Measurements from ENCODE around the gene MMP21.
A peak's percentile ranks its signal among the peaks of the same experiment; 100 is the strongest.

Gene MMP21

DNA sequence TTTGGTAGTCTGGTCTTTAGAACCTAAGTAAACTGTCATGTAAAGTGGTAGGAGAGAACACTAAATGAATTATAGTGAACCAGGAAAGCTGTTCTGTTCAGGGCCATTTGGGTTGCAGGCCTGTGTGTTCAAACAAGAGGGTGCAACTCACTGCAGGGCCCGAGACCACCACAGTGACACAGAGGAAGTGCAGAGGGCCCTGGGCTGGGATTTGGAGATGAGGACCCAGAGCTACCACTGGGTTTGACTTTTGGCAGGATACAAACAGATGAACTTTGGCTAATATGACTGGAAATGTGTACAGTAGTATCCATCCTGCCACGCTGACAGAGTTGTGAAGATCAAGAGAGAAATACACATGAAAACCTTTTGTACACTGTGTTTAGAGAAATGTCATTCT is 9.8 kb downstream of the MMP21 start:
- DNase-seq (ENCODE audit: low spot score) (no peak), FAIRE-seq (no peak)

GRCh38 chr10:125762692-125763648 is 12.7 kb downstream of the MMP21 start:
- FAIRE-seq = no peak
- no peak for DNase-seq (ENCODE audit: low spot score)

GRCh38 chr10:125761961-125762360 is 13.7 kb downstream of the MMP21 start:
- FAIRE-seq = no peak
- no peak for DNase-seq (ENCODE audit: low spot score)

DNA sequence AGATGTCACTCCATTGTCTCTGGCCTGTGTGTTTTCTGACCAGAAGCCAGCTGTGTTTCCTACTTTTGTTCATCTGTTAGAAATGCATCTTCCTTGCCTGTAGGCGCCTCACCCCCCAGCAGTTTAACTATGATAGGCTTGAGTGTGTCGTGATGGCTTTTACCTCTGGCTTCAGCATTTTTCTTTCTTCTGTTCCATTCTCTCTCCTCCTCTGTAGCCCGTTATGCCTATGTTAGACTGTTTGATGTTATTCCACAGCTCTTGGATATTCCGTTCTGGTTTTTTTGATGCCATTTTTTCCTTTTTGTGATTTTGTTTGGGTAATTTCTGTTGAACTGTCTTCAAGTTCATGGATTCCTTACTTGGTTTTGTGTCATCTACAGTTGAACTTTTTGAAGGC is 17.9 kb downstream of the MMP21 start:
- DNase-seq (ENCODE audit: low spot score) (no peak), FAIRE-seq (no peak)

DNA sequence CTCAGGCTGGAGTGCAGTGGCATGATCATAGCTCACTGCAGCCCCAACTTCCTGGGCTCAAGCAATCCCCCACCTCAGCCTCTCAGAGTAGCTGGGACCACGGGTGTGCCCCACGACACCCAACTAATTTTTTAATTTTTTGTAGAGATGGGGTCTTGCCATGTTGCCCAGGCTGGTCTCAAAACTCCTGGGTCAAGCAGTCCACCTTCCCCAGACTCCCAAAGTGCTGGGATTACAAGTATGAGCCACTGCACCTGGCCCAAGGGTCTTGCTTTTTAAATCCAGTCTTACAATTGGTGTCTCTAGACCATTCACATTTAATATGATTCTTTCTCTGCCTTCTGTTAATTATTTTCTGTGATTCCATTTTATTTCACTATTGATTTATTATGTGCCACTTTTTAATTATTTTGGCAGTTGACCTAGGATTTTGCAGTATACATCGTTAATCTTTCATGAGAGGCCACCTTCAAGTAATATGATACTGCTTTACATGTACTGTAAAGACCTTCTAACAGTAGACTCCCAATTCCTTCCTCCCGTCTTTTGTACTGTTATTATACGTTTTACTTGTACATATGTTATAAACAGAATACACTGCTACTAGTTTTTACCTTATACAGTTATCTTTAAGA is 18.7 kb downstream of the MMP21 start:
- FAIRE-seq = no peak

GRCh38 chr10:125756196-125756595 is 19.4 kb downstream of the MMP21 start:
- no peak for FAIRE-seq

More for the DNA sequence above, 18.7 kb downstream of the MMP21 start:
- DNase-seq (ENCODE audit: low spot score) = no peak

GRCh38 chr10:125747417-125747816 is 28.2 kb downstream of the MMP21 start:
- FAIRE-seq (no peak), DNase-seq (ENCODE audit: low spot score) (no peak)

More at GRCh38 chr10:125756196-125756595, 19.4 kb downstream of the MMP21 start:
- DNase-seq (ENCODE audit: low spot score) = no peak

- DNase-seq (ENCODE audit: low spot score) (no peak), FAIRE-seq (no peak)
Observed at GRCh38 chr10:125744909-125745308, 30.7 kb downstream of the MMP21 start.

- peak; percentile 12 for FAIRE-seq
- no peak for DNase-seq (ENCODE audit: low spot score)
Observed at GRCh38 chr10:125742465-125742864, 33.2 kb downstream of the MMP21 start.

GRCh38 chr10:125739994-125740679 is 35.5 kb downstream of the MMP21 start:
- no peak for FAIRE-seq

GRCh38 chr10:125738206-125738605 is 37.4 kb downstream of the MMP21 start:
- DNase-seq (ENCODE audit: low spot score) (no peak), FAIRE-seq (no peak)

More at GRCh38 chr10:125739994-125740679, 35.5 kb downstream of the MMP21 start:
- no peak for DNase-seq (ENCODE audit: low spot score)

DNA sequence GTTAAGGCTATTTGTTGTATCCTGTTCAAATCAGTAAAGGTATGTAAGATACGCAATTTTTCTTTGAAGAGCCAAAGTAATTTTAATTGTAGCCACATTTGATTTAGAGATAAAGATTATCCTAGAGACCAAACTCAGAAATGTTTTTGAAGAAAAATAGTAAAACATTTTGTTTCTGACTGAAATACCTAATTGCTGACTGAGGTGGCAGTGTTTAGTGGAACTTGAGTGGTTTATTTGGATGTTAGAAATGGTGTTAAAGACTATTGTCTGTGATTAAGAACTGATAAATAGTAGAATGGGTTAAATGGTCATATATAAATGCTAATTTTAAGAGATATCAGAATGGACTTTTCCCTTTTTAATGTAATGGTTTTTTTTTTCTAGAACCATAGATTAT is 40.8 kb downstream of the MMP21 start:
- no peak for DNase-seq (ENCODE audit: low spot score)
- FAIRE-seq = peak; percentile 17

DNA sequence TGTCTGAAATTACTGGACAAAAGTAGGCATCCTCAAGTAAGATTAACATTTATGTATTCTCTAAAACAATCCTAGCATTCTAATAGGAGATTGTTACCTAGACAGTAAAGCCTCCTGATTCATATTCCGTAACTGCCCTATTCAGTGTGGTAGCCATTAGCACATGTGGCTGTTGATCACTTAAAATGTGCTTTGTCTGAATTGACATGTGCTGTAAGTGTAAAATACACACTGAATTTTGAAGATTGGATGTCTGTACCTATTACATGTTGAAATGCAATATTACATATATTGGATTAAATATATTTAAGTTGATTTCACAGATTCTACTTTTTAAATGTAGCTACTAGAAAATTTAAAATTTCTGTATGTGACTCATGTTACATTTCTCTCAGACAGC is 41.5 kb downstream of the MMP21 start:
- FAIRE-seq = no peak
- no peak for DNase-seq (ENCODE audit: low spot score)

DNA sequence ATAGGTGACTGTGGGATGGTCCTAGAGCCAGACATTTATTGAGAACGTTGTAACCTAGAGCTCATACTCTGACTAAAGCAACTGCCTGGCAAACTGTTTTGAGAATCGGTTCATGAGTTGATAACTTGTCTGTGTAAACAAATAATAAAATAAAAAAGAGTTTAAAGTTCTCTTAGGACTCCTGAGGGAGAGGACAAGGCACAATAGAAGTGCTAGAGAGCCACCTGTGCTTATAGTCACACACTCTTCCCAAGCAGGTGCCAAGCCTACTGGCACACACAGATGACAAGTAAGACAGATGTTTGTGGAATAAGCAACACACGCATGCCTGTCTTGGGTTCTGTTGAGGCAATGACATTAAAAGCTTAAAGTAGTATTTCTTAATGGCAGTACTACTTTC is 48.2 kb downstream of the MMP21 start:
- DNase-seq (ENCODE audit: low spot score) (no peak), FAIRE-seq (no peak)

GRCh38 chr10:125726914-125727313 is 48.7 kb downstream of the MMP21 start:
- FAIRE-seq (no peak), DNase-seq (ENCODE audit: low spot score) (no peak)

GRCh38 chr10:125722811-125723210 is 52.8 kb downstream of the MMP21 start:
- DNase-seq (ENCODE audit: low spot score) = no peak
- no peak for FAIRE-seq

DNA sequence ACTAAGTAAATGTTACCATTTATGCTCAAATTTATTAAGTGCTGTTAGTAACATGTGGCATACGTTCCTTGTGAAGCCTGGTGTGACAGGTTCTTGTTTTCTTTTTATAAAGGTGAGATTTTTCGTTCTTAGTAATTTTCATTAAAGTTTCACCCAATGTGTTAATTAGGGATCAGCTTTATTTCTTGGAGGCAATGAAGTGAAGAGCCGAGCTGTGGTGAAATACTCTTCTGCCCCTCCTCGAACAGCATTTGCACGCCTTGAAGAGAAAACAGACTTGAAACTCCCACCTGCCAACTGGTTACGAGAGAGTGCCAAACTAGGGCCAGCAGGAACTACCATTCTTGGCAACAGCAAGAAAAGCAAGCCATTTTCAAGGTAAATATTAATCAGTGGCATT is 54.6 kb downstream of the MMP21 start:
- FAIRE-seq (no peak), DNase-seq (ENCODE audit: low spot score) (no peak)

DNA sequence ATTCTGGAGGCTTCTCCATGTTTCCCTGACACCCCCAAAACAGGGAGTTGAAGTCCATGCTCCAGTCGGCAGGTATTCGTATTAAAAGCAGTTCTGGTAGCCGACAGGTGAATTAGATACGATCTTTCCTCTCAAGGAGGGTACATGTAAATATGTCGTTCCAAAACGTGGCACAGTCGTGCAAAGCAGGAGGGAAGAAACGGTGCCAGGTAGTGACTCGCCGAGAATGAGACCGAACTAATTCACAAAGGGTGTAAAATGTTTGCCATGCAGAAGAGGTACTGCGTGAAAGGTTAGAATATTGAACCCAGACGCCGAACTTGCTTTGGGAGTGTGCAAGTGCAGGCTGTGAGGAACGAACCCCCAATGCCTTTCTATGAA is 55.6 kb downstream of the MMP21 start:
- no peak for FAIRE-seq
- no peak for DNase-seq (ENCODE audit: low spot score)

DNA sequence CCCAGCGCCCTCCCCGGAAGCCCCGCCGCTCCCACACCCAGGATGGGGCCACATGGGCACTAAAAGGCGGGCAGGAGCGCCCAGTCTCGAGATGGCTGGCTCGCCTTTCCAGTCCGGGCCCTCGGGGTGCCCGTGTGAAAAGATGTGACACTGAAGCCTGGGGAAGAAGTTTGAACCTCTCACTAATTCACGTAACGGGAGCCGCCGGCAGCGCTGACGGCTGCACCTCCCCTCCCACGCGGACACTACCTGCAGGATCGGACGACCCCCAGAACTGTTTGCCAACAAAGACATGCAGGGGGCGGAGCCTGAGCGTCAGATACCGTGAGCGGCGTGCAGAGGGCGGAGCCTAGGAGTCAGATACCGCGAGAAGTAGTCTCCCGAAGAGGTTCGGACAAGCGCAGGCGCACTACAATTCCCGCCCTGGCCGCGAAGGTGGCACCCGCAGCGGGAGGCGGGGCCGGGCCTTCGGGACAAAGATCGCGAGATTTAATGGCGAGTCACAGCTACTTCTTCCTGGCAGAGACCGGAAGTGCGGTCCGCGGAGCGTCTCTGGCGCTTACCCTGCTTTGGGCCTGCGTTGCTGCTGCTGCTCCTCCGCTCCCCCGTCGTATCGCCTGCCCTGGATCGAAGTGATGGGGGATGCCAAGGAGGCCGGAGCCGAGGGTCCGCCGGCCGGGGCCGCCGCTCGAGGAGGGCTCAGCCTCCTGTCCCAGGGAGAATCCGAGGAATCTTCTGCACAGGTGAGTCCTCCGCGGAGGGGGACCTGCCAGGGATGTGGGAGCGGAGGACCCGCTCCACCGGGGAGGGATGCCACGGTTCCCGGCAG is 56.2 kb downstream of the MMP21 start, which contains the start of gene EDRF1:
EDRF1 (plus strand) TSS at position 537 of the 829 bp plus-strand sequence; CDS start at position 636, 99 bp downstream.
- FAIRE-seq (peak; percentile 91), DNase-seq (ENCODE audit: low spot score) (peak; percentile 99)

All from RCC 7860 (cell line).